ENCODE measurements around the gene ANKRD33.

ANKRD33 gene

DNA sequence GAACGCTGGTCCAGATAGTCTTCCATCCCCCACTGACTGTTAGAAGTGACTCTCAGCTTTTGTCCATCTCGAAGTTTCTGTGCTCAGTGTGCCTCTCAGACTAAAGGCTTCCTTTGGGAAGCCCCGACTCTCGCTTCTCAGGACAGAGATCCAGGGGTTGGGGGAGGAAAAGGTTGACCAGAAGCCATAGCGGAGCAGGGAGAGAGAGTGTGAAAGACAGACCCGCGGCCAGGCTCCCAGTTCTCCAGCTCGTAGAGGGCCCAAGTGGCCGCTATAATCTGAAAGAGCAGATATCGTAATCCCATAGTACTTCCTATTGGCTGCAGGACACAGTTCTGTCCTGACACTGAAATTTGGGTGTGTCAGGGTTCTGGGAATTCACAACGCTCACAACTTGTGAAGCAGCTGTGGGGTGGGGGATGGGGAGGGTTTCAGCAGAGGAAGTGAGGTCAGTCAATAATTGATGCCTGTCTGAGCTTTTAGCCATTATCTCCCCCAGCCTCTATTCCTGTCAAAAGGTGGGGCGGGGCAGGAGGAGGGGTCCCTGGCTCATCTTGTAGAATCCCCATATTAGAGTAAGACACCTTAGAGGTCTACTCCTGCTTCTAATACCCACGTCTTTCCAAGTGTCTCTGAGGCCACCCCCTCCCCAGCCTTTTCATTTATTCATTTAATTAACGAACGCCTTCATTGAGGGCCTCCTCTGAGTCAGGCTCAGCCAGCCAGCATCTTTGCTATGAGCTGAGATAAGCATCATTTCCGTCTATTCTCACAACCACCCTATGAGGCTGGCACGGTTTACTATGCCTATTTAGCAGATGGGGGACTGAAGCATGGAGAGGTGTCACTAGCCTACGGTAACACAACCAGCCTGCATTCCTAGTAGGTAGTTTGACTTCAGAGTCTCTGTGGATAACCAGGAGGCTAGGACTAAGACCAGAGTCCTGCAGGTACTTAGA lies 17.8 kb downstream of the ANKRD33 start:
- DNase-seq = no peak

DNA sequence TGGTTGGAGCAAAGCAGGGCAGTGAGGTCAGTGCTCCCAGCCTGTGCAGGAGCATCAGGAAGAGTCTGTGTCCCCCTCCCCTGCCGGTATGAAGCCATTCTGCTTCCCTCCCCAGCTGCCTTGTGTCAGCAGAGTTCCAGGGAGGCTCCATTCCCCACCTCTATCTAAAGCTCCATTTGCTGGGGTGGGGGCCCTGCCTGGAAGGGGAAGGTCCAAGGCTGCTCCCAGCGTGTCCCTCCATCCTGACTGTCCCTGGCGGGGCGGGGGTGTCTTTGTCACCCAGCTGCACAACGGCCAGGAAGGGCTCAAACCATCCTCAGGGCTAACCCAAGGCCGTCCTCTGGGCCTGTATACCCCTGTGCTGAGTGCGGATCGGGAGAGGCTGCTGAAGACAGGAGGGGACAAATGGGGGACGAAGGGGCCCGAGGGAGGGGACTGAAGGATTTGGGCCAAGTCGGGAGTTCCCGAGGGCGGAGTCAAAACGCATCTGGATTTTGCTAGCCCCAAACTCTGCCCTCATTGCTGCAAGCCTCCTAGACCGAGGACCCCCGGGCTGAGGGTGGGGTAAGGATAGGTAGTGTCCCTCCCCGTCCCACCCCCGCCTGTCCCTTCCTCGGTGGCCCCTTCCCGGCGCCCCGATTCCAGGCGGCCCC lies 18.7 kb downstream of the ANKRD33 start:
- no peak for DNase-seq

DNA sequence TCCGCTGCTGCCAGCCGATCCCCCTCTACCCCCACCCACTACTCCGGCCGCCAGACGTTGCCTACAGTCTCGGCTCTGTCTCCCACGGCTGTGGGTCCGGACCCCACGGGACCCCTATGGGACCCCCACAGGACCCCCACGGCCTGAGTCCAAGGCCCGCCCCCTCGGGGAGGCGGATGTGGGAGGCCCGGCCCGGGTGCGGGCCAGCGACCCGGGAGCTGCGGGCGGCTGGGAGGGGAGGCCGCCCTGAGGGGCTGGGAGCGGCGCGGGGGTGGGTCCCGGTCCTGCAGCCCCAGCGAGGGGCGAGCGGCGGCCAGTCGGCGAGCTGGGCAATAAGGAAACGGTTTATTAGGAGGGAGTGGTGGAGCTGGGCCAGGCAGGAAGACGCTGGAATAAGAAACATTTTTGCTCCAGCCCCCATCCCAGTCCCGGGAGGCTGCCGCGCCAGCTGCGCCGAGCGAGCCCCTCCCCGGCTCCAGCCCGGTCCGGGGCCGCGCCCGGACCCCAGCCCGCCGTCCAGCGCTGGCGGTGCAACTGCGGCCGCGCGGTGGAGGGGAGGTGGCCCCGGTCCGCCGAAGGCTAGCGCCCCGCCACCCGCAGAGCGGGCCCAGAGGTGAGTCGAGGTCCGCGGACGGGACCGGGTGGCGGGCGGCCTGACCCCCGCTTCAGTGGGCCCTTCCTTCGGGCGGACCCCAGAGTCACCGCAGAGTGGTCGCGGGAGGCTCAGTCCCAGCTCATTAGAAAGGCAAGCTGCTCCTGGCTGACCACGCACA lies 19.4 kb downstream of the ANKRD33 start, which contains the start of gene ACVRL1:
Gene ACVRL1 (plus strand): TSS at position 422 of the 773 bp plus-strand sequence. CDS start 4,971 bp downstream, outside the sequence.
- DNase-seq = no peak

DNA sequence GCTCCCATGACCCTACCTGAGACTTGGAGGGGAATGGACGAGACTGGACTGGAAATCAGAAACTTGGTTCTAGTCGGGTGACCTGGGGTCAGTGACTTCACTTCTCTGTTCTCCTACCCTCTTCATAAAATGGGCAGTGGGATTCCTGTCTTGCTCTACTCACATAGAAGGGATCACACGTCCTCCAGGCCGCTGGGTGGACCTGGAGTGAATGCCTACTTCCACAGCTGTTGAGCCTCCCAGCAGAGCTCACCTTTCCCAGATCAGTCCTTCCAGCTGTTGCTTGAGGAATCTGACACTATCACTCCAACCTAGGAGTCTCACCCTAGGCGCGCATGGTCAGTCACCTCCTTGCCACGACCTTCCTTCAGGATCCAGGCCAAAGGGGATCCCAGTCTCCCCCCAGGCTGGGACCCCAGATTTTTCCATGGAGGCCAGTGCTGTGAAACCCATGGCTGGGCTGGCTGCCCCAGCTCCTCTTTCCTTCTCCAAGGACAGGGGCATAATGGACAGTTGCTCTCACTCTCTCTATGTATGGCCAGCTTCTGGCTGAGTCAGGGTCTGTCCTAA lies 20.0 kb downstream of the ANKRD33 start:
- no peak for DNase-seq

DNA sequence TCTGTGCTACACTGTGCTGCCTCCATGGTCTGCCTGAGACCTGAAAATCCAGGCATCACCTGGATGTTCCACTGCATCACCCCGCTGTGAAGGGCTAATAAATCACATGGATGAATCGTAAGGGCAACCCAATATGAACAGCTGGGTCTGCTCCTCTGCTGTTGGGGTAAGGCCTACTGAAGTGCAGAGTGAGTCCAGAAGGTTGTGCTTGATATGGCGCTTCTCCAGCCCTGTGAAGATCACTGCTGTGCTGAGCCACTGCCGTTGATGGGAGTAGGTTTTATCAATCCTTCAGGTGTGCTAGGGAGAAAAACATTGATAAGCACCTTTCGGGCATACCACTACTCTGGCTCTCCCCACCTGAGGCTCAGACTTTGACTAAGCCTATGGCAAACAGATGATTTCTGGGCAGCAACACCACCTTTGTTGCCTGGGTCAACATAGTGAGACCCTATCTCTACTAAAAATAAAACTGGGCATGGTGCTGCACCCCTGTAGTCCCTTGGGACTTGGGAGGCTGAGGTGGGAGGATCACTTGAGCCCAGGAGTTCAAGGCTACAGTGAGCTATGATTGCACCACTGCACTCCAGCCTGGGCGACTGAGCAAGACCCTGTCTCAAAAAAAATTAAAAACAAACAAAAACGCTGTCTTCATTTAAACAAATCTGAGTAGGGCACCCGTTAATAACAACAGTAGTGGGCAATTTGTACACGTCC lies 21.1 kb downstream of the ANKRD33 start:
- DNase-seq = no peak

DNA sequence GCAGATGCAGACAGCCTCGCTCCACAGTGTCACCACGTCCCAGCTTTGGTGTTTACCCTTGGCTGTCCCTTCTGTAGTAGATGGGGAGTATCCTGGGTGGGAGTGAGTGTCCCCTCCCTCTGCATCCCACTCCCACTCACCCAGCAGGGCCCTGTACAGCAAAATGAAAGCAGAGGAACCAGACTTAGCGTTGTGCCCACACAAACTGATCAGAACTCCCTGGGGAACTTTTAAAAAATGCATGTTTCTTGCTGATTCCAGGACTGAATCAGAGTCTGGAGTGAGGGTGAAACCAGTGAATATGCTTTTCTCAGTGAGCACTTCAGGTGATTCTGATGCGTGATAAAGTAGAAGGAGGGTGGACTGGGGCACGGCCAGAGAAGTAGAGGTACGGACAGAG lies 22.3 kb downstream of the ANKRD33 start:
- no peak for DNase-seq

DNA sequence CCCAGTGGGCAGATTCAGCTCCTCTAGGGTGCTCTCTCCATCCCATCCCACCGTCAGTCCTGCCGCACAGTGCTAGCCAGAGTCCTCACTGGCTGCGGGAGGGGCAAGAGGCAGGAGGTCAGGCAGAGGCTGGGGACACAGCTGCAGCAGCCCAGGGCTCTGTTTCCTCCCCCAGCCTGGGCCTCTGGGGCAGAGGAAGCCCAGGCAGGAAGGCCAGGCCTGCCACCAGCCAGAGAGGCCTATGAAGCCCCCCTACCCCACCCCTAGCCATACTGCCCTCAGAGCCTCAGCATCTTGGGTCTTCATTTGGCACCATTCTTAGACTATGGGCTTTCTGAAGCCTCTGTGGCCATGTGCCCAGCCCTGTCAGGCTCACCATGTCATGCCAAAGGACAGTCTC lies 22.8 kb downstream of the ANKRD33 start:
- DNase-seq = no peak

DNA sequence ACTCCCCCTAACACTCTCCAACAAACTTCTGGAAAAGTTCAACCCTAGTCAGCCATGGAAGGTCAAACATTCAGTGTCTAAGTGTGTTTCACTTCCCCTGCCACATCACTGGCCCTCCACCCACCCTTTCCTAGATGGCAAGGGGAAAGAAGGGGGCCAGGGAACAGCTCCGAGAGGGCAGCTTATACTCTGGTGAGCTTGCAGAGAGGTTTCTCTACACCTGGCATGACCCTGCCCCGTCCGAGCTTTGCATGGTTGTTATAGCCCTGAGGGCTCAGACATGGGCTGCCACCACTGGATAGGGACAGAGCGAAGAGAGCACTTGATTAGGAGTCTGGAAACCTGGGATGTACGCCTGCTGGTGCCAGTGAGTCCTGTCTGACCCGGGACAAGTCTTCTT lies 23.4 kb downstream of the ANKRD33 start:
- no peak for DNase-seq

DNA sequence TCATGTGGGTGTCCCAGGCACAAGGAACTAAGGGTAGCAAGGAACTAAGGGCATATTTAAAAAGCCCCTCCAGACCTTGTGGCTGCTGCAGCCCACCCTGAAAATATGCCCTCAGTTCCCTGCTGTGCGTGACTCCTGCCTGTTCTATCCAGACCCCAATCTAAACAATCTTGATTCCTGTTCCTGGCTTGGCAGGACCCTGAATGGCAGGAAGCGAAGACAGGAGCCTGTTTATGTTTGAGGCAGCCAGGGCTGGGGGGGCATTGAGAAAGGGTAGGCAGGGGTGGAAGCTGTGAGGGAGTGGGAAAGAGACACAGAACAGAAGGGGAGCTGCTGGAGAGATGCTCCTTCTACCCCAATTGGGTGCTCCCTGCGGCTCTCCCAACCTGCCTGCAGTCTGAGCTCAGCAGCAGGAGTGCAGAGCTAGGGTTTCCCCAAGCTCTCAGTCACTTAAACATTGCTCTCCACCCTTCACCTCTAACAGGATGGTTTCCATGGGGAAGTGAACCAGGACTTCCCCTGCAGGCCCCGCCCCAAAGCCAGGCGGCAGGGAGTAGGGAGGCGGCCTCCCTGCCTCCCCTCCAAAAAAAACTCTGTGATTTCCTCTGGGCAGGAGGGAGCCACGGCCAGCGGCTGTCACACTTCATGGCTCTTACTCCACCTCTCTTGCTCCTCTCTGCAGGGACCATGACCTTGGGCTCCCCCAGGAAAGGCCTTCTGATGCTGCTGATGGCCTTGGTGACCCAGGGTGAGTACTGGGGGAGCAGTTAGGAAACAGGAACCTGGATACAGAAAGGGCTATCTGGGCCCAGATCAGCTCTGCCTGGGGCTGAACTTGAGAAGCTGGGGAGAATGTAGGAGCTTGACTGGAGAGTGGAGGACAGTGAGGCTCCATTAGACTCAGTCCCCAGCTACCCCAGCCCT lies 24.1 kb downstream of the ANKRD33 start:
- peak; percentile 28 for DNase-seq

DNA sequence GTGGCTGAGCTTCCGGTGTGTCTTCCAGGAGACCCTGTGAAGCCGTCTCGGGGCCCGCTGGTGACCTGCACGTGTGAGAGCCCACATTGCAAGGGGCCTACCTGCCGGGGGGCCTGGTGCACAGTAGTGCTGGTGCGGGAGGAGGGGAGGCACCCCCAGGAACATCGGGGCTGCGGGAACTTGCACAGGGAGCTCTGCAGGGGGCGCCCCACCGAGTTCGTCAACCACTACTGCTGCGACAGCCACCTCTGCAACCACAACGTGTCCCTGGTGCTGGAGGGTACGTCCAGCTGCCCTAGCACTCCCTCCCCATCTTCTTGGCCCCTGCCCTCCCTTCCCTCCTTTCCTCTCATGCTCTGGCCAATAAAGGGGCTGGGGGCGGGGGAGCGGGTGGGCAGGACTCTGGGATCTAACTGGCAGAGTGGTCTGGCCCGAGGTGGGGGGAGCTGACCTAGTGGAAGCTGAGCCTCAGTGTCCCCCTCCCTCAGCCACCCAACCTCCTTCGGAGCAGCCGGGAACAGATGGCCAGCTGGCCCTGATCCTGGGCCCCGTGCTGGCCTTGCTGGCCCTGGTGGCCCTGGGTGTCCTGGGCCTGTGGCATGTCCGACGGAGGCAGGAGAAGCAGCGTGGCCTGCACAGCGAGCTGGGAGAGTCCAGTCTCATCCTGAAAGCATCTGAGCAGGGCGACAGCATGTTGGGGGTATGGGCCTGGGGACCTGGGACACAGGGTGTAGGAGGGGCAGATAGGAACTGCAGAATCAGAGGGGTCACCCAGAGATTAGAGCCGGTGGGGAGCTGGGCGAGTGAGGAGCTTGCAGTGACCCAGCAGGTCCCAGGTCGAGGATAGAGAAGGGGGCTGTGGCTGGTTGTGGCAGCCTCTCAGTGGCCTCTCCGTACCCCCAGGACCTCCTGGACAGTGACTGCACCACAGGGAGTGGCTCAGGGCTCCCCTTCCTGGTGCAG lies 25.4 kb downstream of the ANKRD33 start:
- no peak for DNase-seq

DNA sequence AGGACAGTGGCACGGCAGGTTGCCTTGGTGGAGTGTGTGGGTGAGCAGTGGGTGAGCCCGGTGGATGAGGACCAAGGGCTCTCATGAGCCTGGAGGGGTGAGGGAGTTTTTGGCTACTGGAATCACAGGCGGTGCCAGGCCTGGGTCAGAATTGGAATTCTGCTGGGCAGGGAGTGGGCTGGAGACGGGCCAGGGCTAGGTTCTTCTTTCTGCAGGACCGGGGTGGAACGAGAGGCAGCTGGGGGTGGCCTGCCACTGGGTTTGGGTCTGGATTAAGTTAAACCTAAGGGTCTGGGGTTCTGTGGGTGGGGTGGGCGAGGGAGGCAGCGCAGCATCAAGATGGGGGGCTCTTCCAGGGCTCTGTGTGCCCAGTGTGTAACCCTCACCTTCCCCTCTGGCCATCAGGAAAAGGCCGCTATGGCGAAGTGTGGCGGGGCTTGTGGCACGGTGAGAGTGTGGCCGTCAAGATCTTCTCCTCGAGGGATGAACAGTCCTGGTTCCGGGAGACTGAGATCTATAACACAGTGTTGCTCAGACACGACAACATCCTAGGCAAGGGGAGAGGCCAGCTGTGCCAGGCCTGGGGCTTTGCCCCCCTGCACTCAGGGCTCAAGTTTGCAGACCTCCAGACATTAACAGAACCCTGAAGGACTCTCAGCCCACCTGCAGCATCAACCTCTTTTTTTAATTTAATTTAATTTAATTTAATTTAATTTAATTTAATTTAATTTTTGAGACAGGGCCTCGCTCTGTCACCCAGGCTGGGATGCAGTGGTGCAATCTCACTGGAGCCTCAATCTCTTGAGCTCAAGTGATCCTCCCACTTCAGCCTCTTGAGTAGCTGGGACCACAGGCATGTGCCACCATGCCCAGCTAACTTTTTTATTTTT lies 26.4 kb downstream of the ANKRD33 start:
- no peak for DNase-seq

DNA sequence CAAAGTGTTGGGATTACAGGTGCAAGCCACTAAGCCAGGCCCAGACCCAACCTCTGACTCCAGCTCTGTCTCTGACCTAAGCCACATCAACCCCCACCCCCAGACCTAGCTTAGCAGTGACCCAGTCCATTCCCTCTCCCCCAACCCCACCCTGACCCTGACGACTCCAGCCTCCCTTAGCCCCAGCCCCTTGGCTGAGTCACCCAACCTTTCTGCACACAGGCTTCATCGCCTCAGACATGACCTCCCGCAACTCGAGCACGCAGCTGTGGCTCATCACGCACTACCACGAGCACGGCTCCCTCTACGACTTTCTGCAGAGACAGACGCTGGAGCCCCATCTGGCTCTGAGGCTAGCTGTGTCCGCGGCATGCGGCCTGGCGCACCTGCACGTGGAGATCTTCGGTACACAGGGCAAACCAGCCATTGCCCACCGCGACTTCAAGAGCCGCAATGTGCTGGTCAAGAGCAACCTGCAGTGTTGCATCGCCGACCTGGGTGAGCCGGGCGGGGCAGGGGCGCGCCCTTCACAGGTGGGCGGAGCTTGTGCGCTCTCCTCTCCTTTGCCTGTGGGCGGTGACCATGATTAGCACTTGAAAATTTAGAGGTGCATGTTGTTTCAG lies 27.2 kb downstream of the ANKRD33 start:
- DNase-seq = no peak

DNA sequence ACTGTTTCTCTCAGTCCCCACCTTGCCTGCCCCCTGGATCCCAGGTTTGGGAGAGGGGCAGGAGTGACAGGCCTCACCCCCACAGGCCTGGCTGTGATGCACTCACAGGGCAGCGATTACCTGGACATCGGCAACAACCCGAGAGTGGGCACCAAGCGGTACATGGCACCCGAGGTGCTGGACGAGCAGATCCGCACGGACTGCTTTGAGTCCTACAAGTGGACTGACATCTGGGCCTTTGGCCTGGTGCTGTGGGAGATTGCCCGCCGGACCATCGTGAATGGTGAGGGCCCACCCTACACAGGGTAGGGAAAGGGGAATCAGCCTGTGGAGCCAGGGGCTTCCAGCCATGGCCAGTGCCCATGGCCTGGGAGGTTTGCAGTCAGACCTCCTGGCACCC lies 28.0 kb downstream of the ANKRD33 start:
- no peak for DNase-seq

DNA sequence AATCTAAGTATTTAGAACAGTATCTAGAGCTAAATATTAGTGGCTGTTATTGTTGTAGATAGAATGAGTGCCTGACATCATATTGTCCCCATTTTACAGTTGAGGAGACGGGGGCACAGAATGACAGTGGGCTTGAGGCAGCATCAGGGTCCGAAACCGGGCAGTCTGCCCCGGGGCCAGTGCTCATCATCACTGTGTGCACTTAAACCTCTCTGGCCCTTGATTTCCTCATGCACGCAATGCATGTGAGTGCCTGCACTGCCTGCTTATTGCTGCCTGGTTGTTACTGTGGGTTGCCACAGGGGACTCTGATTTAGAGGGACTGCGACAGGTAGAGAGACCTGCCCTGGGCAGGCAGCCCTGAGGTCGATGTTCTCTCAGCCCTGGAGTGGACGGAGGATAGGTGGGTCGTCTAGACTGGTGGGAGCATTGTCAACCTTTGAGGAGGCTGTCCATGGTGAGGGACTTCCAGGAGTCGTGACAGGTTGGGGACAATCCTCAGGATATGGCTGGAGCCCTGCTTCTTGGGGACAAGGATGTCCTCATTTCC lies 29.2 kb downstream of the ANKRD33 start:
- no peak for DNase-seq

DNA sequence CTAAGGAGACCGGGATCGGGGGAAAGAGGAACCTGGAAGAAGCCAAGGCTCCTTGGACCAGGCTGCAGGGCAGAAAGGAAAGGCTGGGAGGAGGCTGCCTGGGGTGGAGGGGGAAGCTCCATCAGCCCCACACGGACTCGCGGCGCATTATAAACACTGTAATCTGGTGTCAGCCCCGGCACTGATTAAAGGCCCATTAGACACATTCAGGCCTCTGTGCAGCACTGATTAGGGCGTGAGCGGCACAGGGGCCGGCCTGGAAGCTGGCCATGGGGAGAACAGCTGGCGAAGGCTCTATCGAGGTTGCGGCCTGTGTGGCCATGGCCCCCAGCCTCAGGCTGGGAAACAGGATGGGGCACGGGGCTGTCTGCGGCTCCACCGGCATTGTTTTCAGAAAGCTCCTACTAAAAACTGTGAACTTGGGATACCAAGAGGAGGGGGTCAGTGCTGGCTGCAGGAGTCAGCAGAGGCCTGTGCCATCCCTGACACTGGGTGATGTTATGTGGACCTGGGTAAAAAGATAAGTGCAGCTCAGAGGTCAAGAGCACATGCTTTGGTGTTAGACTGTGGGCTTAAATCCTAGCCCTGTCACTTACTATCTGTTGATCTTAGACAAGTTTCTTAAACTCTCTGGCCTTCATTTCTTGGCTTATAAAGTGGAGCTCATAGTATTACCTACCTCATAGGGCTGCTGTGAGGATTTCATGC lies 30.0 kb downstream of the ANKRD33 start:
- no peak for DNase-seq

DNA sequence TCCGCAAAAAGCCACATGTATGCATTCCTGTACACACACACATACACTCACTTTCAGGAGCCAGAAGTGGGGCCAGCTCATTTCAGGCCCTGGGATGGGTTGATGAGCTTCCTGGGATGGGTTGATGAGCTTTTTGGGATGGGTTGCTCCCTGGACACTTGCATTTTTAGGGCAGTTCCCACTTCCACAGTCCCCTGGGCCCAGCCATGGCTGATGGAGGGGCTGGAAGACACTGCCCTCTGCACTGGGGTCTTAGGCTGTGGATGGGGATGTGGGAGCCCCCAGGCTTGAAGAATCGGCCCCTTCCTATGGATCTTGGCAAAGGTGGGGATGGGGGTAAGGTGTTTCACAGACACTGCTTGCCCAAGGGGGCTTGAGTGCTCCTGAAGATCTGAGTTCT lies 32.1 kb downstream of the ANKRD33 start:
- DNase-seq = no peak

DNA sequence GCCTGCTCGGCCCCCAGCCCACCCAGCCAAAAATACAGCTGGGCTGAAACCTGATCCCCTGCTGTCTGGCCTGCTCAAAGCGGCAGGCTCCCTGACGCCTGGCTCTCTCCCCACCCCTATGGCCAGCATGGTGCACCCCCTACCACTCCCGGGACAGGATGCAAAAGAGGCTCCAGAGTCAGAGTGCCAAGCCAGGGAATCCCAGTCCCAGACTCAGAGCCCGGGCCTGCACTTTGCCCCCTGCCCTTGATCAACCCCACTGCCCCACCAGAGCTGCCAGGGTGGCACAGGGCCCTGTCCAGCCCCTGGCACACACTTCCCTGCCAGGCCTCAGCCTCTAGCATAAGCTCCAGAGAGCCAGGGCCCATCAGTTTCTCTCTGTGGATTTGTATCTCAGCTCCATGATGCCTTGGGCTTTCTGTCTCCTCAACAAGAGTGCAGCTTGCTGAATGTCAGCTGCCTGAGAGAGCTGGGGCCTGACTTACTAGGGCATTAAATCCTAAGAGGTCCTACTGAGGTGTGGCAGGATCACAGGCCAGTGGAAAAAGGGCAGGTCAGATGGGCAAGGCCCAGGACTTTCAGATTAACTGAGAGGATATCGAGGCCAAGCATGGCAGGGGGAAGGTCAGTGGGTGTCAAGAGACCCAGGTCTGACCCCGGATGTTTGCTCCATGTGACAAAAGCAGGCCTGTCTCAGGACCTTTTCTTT lies 33.3 kb downstream of the ANKRD33 start:
- no peak for DNase-seq

All from DMS153 (cell line).